ENCODE measurements around the gene MSH5. TPM values are rescaled to one million over a fixed set of nuclear protein-coding genes. Genes with fewer than 3 reads are reported as not detected.

The MSH5 gene
- total RNA-seq, 1 experiment from 2014 or later, result 156 TPM

- Mint-ChIP-seq H3K4me3 (ENCODE audit: low read depth, unreplicated experiment) (no peak overlapping the region), H3K4me1 (ENCODE audit: low read depth, unreplicated experiment) (peaks cover 16% of the 10 kb centered on the region), H3K36me3 (ENCODE audit: insufficient read depth, unreplicated experiment) (peaks cover 50% of the 10 kb centered on the region), H3K9me3 (ENCODE audit: low read depth, unreplicated experiment) (no peaks in the 10 kb centered on the region), H3K27ac (ENCODE audit: unreplicated experiment) (no peak overlapping the region), H3K27me3 (ENCODE audit: unreplicated experiment) (no peaks in the 10 kb centered on the region)
- TF ChIP-seq CTCF (IDR thresholded peaks at IDR 0.05; ENCODE audit: unreplicated experiment), result no peak
- intact Hi-C loops (cut with micrococcal nuclease; ENCODE audit: unreplicated experiment), result no loop called here
- DNase-seq, result no peak
- BruUV-seq (replicated peaks), result no TSS peak
- CTCF ChIA-PET, result interaction anchor here (2.0 to 2.6 kb wide), 2 partner anchors 10 to 78 kb away, joined by 8 read pairs; partner anchors contain the start of gene LY6G5C
Measured at GRCh38 chr6:31691564-31692108, 48.2 kb upstream of the MSH5 start.

DNA sequence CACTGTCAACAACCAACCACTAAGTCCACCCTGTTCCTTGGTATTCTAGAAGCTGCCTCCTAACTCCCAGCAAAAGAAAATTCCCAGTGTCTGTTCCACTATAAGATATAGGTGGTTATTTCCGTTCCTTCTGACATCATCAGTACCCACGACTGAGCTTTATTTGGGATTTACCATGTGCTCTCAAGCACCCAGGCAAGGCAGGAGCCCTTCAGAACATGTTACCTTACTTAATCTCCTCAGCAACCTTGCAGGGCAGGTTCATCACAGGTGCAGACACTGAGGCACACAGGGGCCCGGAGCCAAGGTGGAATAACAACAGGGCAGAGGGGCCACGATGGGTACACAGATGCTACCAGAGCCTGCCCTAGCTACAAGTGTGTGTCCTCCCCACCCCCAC, 47.5 kb upstream of the MSH5 start:
- DNase-seq, result no peak
- BruUV-seq (replicated peaks), result no TSS peak
- Mint-ChIP-seq H3K9me3 (ENCODE audit: low read depth, unreplicated experiment) (no peaks in the 10 kb centered on the region), H3K4me1 (ENCODE audit: low read depth, unreplicated experiment) (peaks cover 16% of the 10 kb centered on the region), H3K4me3 (ENCODE audit: low read depth, unreplicated experiment) (no peak overlapping the region), H3K27me3 (ENCODE audit: unreplicated experiment) (no peaks in the 10 kb centered on the region), H3K36me3 (ENCODE audit: insufficient read depth, unreplicated experiment) (peaks cover 48% of the 10 kb centered on the region), H3K27ac (ENCODE audit: unreplicated experiment) (no peak overlapping the region)
- CTCF ChIA-PET, result interaction anchor here (1.9 kb wide), 1 partner anchor 47 kb away, joined by 4 read pairs; the partner anchor contains the start of gene MSH5
- TF ChIP-seq CTCF (IDR thresholded peaks at IDR 0.05; ENCODE audit: unreplicated experiment), result no peak
- intact Hi-C loops (cut with micrococcal nuclease; ENCODE audit: unreplicated experiment), result no loop called here

- no TSS peak for BruUV-seq (replicated peaks)
- intact Hi-C loops (cut with micrococcal nuclease; ENCODE audit: unreplicated experiment), result no loop called here
- DNase-seq, result no peak
- no peaks in the 10 kb centered on the region for H3K9me3 Mint-ChIP-seq (ENCODE audit: low read depth, unreplicated experiment)
- CTCF ChIA-PET, result interaction anchor here (1.9 kb wide), 1 partner anchor 47 kb away, joined by 4 read pairs; the partner anchor contains the start of gene MSH5
- H3K4me1 Mint-ChIP-seq (ENCODE audit: low read depth, unreplicated experiment), result peaks cover 16% of the 10 kb centered on the region
- TF ChIP-seq CTCF (IDR thresholded peaks at IDR 0.05; ENCODE audit: unreplicated experiment), result no peak
- H3K27ac Mint-ChIP-seq (ENCODE audit: unreplicated experiment), result no peak overlapping the region
- no peak overlapping the region for H3K4me3 Mint-ChIP-seq (ENCODE audit: low read depth, unreplicated experiment)
- no peaks in the 10 kb centered on the region for H3K27me3 Mint-ChIP-seq (ENCODE audit: unreplicated experiment)
- peaks cover 47% of the 10 kb centered on the region for H3K36me3 Mint-ChIP-seq (ENCODE audit: insufficient read depth, unreplicated experiment)
Measured at GRCh38 chr6:31692886-31693285, 46.9 kb upstream of the MSH5 start.

- intact Hi-C loops (cut with micrococcal nuclease; ENCODE audit: unreplicated experiment), result no loop called here
- Mint-ChIP-seq H3K27me3 (ENCODE audit: unreplicated experiment) (no peaks in the 10 kb centered on the region), H3K36me3 (ENCODE audit: insufficient read depth, unreplicated experiment) (peaks cover 43% of the 10 kb centered on the region), H3K4me1 (ENCODE audit: low read depth, unreplicated experiment) (peaks cover 16% of the 10 kb centered on the region), H3K9me3 (ENCODE audit: low read depth, unreplicated experiment) (no peaks in the 10 kb centered on the region), H3K4me3 (ENCODE audit: low read depth, unreplicated experiment) (no peak overlapping the region), H3K27ac (ENCODE audit: unreplicated experiment) (no peak overlapping the region)
- BruUV-seq (replicated peaks), result no TSS peak
- DNase-seq, result no peak
- TF ChIP-seq CTCF (IDR thresholded peaks at IDR 0.05; ENCODE audit: unreplicated experiment), result no peak
- CTCF ChIA-PET, result interaction anchor here (0.8 to 1.9 kb wide), 2 partner anchors 46 to 116 kb away, joined by 3 to 4 read pairs; partner anchors contain the start of gene MSH5
Measured at GRCh38 chr6:31693535-31693934, 46.3 kb upstream of the MSH5 start.

All from Calu3 (cell line).